GM03348 (cell line): ENCODE data around the gene IL1RAPL1.
"Not testable (repeated sequence)": the region's sequence is repeated elsewhere in the genome, so short reads cannot be mapped to it uniquely, and the experiment has no call there.

Experiments
- DNase-seq: peaks from one replicate; pipeline ENCODE4 v3.0.0; 2012; ENCODE audit warnings: low spot score

Gene IL1RAPL1

GRCh38 chrX:29275928-29276327, 688.7 kb downstream of the IL1RAPL1 start:
- no peak for DNase-seq

GRCh38 chrX:29281078-29281742, 694.0 kb downstream of the IL1RAPL1 start:
- DNase-seq, result no peak

- DNase-seq, result no peak
Observed at GRCh38 chrX:29285664-29286063, 698.4 kb downstream of the IL1RAPL1 start.

GRCh38 chrX:29295987-29296680, 708.9 kb downstream of the IL1RAPL1 start:
- peak; percentile 8 for DNase-seq

GRCh38 chrX:29297171-29297800, 710.0 kb downstream of the IL1RAPL1 start:
- DNase-seq, result no peak

GRCh38 chrX:29299684-29300083, 712.4 kb downstream of the IL1RAPL1 start:
- DNase-seq, result no peak

- DNase-seq, result no peak
Observed at GRCh38 chrX:29308726-29309125, 721.5 kb downstream of the IL1RAPL1 start.

- no peak for DNase-seq
Observed at GRCh38 chrX:29315931-29316330, 728.7 kb downstream of the IL1RAPL1 start.

- DNase-seq, result peak; percentile 8
Observed at GRCh38 chrX:29318012-29318411, 730.8 kb downstream of the IL1RAPL1 start.

GRCh38 chrX:29332429-29332828, 745.2 kb downstream of the IL1RAPL1 start:
- not testable (repeated sequence) for DNase-seq

GRCh38 chrX:29333091-29333490, 745.8 kb downstream of the IL1RAPL1 start:
- DNase-seq, result not testable (repeated sequence)

GRCh38 chrX:29348288-29348687, 761.0 kb downstream of the IL1RAPL1 start:
- DNase-seq, result no peak

GRCh38 chrX:29359276-29359675, 772.0 kb downstream of the IL1RAPL1 start:
- no peak for DNase-seq

GRCh38 chrX:29374765-29375164, 787.5 kb downstream of the IL1RAPL1 start:
- DNase-seq, result not testable (repeated sequence)

- no peak for DNase-seq
Observed at GRCh38 chrX:29376584-29376983, 789.3 kb downstream of the IL1RAPL1 start.

- DNase-seq, result no peak
Observed at GRCh38 chrX:29382811-29383210, 795.6 kb downstream of the IL1RAPL1 start.

- no peak for DNase-seq
Observed at GRCh38 chrX:29388509-29388908, 801.3 kb downstream of the IL1RAPL1 start.

GRCh38 chrX:29397506-29397905, 810.3 kb downstream of the IL1RAPL1 start:
- DNase-seq, result peak; percentile 44

GRCh38 chrX:29407357-29407756, 820.1 kb downstream of the IL1RAPL1 start:
- no peak for DNase-seq

GRCh38 chrX:29419774-29420553, 832.7 kb downstream of the IL1RAPL1 start:
- peak; percentile 2 for DNase-seq

- no peak for DNase-seq
Observed at GRCh38 chrX:29422034-29422433, 834.8 kb downstream of the IL1RAPL1 start.

GRCh38 chrX:29431895-29432294, 844.6 kb downstream of the IL1RAPL1 start:
- DNase-seq, result no peak
